ENCODE data around the gene BORA.
"Not testable (repeated sequence)": the region's sequence is repeated elsewhere in the genome, so short reads cannot be mapped to it uniquely, and the experiment has no call there.

Gene BORA

DNA sequence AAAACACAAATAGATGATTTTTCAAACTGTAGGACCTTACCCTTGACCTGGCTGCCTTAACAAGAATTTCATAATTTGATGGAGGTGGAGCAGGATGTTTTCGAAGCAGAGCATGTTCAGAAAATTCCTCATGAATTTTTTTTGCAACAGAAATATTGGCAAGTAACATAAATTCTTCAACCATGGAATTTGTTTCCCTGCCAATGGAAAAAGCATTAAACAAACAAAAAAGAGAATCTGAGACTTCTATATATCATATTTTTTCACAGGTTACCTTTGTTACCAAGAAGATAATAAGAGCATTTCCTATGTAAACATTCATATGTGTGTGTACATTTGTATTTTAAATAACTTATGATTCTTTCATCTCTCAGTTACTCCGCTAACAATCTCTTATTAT is 35.7 kb downstream of the BORA start:
- peak; percentile 12 for DNase-seq (ENCODE audit: low spot score)

DNA sequence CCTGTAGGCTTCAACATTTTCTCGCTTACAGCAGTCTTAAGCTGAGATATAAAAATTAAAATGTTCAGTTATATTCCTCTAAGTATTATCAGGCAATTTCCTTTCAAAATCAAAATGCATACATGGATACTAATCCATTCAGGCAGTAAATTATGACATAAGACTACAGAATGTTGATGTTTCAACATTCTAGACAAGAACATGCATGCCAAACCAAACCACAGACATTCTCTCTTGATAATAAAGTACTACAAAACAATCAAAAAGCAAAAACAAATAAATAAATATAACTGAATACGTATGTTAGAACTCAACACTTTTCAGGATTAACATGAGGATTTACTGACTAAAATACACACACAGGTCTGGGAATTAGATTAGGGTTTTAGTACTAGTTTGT is 46.3 kb downstream of the BORA start:
- DNase-seq (ENCODE audit: low spot score), result no peak

GRCh38 chr13:72781451-72782439 is 54.0 kb downstream of the BORA start, which contains the start of the genes DIS3 and PIBF1:
Gene DIS3 (minus strand): TSS chr13:72781900. CDS start chr13:72781832, 68 bp downstream.
Gene PIBF1 (plus strand): TSS chr13:72782133. CDS start chr13:72783470, 1,337 bp downstream.
- DNase-seq (ENCODE audit: low spot score), result peak; percentile 98

GRCh38 chr13:72782717-72783116 is 55.0 kb downstream of the BORA start:
- DNase-seq (ENCODE audit: low spot score), result no peak

DNA sequence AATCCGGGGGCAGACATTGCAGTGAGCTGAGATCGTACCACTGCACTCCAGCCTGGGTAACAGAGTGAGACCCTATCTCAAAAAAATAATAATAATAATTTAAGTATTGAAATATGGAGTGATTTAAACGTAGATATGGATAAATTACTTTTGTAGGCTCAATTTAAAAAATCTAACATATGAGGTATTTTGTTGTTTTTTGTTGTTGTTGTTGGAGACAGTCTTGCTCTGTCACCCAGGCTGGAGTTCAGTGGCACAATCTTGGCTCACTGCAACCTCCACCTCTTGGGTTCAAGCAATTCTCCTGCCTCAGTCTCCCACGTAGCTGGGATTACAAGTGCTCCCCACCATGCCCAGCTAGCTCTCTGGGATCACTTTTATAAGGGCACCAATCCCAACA is 57.0 kb downstream of the BORA start:
- not testable (repeated sequence) for DNase-seq (ENCODE audit: low spot score)

GRCh38 chr13:72788831-72789230 is 61.1 kb downstream of the BORA start:
- DNase-seq (ENCODE audit: low spot score), result no peak

DNA sequence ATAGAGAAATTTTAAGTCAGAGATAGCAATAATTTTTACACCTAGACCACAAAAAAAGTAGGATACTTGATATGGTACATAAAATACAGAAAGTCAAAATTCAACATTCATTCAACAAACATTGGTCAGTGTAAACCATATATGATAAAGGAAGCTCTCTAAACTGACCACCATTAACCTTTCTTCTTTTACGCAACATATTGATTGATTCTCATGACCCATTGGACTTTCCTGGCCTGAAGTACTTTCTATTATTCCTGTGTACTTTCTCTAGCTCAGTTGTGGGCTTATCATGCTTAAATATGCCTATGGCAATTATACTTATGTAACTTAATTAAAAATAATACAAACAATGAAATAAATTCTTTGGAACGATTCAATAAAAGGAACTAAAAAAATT is 64.9 kb downstream of the BORA start:
- DNase-seq (ENCODE audit: low spot score), result no peak

DNA sequence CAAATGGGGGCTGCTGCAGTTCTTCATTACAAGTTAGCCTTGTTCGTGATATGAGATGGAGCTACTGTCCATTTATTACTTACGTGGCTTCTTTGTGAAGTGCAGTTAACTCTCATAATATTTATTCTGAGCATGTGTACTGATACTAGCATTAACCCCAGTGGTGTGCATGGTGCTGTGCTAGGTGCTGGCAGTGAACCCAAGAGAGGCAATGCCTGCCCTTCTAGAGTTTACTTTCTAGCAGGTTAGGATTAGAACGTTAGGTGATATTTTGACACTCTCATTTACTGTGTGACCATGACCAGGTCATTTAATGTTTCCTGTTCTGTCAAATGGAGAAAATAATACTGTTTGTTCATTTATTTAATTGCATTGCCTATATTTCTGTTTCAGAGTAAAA is 71.1 kb downstream of the BORA start:
- no peak for DNase-seq (ENCODE audit: low spot score)

DNA sequence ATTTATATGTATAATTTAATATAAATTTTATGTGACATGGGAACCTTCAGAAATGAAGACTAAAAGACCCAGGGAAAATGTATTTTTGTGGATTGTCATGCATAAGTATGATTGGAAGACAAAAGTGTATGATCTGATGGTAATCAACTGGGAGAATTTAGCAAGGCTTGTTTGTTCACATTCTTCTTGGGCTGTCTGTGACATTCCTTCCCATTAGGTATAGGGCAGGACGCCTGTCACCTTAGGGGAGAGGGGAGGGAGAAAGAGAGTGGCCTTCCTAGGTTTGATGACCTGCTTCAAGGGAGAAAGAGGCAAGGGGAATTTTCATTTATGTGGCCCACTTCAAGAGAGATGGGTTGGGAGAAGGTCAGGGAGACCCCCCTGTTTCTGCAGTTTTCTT is 76.6 kb downstream of the BORA start:
- no peak for DNase-seq (ENCODE audit: low spot score)

All from GM03348 (cell line).